ENCODE results near the gene SIAH3.

SIAH3 gene

DNA sequence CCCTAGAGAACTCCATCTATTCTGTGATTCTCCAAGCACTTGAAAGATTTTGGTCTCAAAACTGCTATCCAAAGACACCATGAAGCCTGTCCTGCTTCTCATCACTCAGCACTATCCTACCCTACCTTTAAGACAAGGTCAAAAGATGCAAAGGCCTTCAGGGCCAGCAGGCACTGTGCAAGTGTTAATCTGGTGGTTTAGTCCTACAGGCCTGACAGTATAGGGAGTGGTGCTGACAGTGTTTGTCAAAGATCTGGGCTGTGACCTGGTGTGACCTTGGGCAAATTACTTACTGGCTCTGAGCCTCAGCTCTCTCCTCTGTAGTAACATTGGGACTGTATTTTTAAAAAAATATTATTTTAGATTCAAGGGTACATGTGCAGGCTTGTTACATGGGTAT is 28.0 kb downstream of the SIAH3 start:
- no peak for DNase-seq (ENCODE audit: low read depth, low spot score)

DNA sequence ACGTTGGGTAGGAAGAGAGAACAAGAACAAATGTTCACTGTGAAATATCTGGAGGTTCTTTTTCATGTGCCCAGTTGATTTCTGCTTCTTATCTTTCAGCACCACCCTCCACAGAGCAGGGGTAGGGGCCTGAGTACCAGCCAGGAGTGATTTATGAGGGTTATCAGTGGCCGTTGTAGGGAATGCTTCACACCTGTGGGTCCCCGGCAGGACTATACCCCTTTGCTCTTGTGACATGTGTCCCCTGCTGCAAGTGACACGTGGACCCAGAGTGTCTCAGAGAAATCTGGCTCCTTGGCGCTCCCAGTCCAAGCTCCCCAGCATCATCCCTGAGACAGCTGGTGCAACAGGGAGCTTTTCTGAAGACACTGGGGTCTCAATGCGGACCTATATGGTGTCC is 29.7 kb downstream of the SIAH3 start:
- DNase-seq (ENCODE audit: low read depth, low spot score) = no peak

GRCh38 chr13:45820106-45820838 is 31.3 kb downstream of the SIAH3 start:
- DNase-seq (ENCODE audit: low read depth, low spot score) = no peak

- DNase-seq (ENCODE audit: low read depth, low spot score) = no peak
These were observed 33.7 kb downstream of the SIAH3 start for GRCh38 chr13:45817833-45818232.

DNA sequence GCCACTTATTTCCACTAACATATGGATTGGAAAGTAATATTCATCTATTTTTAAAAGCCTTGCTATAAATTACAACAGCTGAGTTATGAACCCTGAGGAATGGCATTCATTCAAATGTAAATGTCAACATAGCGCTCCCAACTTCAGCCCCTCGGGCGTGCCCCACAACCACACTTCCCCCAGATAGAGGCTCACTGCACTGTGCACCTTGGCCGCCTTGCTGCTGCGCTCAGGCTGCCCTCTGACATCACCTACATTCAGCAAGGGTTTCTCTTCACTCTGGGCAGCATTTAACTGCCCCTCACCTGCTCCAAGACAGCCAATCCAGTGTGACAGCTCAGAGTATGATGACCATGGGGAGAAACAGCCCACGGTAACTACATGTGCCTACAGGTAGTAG is 35.1 kb downstream of the SIAH3 start:
- no peak for DNase-seq (ENCODE audit: low read depth, low spot score)

DNA sequence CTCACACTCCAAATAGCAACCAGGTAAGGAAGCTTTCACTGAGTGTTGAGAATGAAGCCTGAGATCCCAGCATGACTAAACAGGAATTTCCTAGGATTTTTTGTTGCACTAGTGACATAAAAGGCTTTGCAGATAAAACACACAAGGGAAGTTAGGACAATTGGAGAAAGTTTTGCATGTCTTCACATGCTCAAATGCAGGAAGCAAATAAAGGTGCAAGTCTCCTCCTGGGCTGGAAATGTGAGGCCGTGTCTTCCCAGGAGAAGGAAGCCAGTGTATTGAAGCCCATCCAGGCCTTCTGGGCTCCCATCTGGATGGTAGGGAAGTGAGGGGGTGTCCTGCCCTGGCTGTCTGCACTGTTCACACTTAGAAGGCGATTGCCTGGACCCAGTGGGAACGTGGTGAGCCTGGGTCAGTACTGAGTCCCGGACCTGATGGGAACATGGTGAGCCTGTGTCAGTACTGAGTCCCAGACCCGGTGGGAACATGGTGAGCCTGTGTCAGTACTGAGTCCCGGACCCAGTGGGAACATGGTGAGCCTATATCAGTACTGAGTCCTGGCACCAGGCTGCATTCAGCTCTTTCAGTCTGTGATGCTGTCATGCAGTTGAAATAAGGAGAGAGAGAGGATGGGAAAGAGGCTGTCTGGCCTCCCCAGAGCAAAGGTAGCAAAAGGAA is 38.7 kb downstream of the SIAH3 start:
- DNase-seq (ENCODE audit: low read depth, low spot score) = no peak

DNA sequence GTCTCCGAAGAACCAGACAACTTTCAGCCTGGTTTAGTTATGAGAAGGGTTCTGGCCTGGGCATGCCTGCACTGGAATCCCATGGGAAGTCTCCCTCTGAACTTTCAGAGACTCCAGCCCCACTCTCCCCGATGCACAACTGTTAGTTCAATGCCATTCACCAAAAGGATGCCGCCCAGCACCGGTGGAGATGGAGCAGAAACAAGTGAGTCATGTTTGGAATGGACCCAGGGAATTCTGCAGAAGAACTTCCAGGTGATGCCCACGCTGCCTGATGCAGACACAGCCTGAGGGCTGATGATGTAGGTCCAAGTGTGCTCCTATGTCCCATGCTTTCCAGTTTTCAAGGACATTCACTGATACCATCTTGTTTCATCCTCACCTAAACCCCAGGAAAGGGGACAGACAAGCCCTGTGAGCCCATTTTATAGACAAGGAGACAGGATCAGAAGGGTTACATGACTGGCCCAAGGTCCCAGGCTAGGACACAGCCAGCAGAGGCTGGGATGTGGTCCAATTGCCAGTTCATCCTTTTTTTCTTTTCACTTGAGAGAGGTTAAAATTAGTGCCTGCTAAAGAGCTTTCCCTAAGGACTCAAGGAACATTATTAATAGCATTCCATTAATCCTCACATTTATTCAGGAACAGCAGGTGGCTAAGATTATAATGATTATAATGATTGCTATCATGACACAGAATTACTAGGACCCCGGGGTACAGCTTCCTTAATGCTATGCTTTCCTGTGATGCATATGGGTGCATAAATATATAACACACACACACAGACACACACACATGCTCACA is 39.5 kb downstream of the SIAH3 start:
- DNase-seq (ENCODE audit: low read depth, low spot score) = peak; percentile 19

DNA sequence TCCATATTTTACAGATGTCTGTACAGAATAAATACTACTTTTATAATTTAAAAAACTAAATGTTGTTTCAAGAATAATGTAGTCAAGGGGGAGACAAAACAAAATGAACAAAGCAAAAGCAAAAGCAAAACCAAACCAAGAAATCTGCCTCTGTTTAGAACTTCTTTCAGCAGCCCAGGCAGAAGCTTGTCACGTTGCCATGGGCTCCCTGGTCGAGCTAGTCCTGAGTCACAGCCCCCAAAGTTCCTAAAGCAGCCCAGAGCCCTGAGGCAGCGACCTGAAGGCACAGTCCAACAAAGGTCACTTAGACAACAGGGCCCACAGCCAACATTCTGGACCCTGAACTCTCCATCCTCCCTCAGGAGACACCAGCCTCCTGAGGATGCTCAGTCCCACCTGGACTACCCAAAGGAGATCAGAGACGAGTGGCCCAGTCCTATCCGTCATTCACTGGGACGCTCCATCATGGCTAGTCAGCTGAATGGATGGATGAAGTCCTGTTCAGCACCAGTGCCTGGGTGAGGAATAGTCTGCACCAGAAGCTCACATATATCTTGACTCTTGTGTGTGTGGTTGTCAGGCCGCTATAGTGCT is 41.7 kb downstream of the SIAH3 start:
- DNase-seq (ENCODE audit: low read depth, low spot score) = peak; percentile 49

GRCh38 chr13:45808925-45809324 is 42.6 kb downstream of the SIAH3 start:
- DNase-seq (ENCODE audit: low read depth, low spot score) = no peak

GRCh38 chr13:45807520-45808099 is 43.9 kb downstream of the SIAH3 start:
- DNase-seq (ENCODE audit: low read depth, low spot score) = peak; percentile 74

DNA sequence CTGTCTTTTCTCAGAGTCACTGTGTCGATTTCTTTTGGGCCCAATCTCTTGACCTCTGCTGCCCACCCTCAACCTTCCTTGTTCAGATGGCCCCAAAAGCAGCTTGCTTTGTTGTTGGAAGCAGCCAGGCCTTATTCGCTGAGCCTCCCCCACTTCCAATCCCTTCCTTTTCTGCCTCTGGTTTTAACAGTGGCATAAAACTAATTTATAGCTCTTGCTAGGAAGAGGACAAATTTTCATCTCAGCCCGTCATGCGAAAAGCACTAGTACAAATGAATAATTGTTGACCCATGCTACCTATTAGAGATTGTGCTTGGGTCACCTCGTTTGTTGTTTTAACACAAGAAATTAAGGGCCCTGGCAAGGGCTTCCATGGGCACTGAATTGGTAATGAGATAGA is 51.1 kb downstream of the SIAH3 start:
- DNase-seq (ENCODE audit: low read depth, low spot score) = no peak

DNA sequence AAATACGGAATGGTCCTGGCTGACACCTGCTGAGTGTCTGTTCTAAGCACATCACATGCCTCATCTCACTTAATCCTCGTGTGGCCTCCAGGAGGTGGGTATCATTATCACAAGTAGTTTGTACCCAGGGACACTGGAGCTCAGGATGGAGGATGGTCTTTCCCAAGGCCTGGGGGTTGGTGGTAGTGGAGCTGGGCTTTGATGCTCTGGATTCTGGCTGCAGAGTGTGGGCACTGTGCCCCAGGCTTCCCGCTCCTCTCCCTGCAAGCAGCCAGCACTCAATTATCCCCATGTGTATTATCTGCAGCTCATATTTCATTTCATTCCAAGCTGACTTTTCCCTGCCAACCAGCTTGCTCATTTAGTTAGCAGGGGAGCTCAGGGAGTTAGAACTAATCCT is 52.1 kb downstream of the SIAH3 start:
- DNase-seq (ENCODE audit: low read depth, low spot score) = no peak

GRCh38 chr13:45798851-45799250 is 52.7 kb downstream of the SIAH3 start:
- DNase-seq (ENCODE audit: low read depth, low spot score) = no peak

DNA sequence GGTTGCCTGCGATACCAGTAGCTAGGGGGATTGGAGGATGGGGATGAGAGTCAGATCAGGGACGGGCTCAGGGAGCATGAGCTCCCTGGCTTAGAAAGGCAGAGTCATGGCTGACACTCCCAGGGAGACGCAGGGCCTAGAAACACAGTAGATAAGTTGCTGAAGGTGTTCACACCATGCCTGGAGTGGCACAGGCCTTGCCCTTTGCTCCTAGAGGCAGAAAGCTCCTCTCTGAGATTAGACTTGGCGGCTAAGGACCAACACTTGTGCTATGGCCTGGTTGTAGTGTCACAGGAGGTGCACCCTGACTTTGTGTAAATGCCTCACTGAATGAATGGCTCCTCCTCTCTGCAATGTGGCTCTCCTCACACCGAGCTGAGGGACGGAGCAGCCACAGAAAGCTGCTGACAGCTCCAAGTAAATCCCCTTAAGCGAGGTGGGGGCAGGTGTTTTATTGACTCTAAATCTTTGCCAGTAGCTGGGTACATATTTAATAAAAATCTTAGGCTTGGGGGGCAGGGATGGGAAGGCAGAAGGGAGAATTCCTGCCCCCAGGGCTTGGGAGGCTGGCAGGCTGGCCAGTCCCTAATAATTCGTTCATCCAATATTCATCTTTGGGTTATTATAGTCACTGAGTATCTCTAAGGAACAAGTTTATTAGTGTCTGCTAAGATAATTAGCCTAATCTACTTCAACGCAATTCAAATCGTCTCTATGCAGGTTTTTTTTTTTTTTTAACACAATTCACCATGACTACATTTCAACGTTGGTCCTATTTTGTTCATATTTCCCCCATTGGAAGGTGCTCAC is 54.9 kb downstream of the SIAH3 start:
- no peak for DNase-seq (ENCODE audit: low read depth, low spot score)

- peak; percentile 62 for DNase-seq (ENCODE audit: low read depth, low spot score)
These were observed 58.7 kb downstream of the SIAH3 start for GRCh38 chr13:45792827-45793303.

DNA sequence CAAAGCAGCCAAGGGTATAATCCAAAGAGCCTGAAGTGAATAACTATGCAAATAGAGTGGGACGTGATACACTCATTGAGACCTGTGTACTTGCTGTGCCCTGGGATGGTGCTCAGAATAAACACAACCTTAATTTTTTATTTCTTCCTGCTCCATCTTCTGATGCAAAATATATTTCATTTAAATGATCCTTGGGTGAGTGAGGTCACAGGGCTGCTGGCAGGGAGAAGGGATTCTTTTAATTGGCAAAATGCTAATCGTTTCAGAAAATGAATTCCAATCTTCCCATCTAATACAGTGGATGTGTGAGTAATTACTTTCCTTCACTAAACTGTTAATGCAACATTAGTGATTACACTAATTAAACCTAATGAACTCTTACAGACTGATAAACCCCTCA is 63.5 kb downstream of the SIAH3 start:
- no peak for DNase-seq (ENCODE audit: low read depth, low spot score)

DNA sequence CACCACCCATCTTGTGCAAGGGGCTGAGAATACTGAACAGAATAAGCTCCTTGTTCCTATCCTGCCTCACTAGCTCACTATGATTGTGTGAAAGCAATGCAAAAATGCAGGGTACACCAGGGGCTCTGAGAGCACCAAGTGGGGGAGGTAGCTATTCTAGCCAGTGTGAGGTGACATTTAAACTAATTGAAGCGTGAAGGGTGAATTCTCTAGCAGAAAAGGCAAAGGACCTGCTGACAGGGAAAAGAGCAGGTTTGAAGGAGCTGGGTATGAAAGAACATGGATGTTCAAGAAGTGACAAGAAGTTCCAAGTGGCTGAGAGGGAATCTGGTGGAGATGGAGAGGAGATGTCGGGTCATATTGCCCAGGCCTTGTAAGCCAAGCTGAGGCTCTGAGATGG is 64.2 kb downstream of the SIAH3 start:
- no peak for DNase-seq (ENCODE audit: low read depth, low spot score)

DNA sequence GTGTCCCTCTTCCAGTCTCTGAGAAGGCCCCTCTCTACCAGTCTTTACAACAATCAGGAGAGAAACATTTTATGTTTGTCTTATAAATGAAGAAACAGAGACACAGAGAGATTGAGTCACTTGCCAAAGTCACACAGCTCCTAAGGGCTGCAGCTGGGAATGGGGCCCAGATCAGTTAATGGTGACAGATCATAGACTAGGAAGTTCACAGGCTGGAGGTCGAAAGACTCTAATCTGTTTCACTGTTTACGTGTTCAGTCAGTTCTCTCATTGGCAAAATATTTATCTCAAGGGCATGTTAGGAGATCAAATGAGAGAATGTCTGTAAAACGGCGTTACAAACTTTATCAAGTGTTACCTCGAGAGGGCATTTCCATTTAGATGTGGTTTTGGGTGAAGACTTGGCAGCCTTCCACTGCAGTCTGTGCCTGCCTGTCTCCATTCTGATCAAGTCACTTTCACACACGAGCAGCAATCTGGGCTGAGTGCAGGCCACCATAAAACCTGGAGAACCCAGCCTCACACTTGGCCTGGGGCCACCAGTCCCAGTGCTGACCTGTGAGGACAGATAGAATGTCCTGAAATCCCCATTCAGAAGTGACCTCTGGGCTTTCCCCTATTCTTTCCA is 65.1 kb downstream of the SIAH3 start:
- peak; percentile 76 for DNase-seq (ENCODE audit: low read depth, low spot score)

- no peak for DNase-seq (ENCODE audit: low read depth, low spot score)
These were observed 66.5 kb downstream of the SIAH3 start for GRCh38 chr13:45784755-45785675.
